ENCODE measurements around the gene SMIM24.

The SMIM24 gene

DNA sequence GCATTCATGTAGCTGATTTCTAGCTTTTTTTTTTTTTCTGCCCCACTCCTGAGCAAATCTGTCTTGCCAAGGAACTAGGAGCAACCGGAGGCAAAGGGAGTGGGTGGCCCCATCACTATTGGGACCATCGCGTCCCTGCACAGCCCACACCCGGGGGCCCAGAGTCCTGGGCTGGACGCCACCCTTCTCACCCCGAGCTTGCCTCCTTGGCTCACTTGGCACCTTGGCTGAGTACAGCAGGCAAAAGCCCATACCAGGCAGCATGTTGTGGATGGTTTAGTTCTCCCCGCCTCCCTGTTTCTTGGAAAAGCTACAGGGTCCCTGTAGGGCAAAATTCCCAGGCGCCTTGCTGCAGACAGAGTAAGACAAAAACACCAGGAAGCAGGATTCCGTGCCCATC is 13.7 kb downstream of the SMIM24 start:
- DNase-seq = no peak
- CTCF ChIA-PET = interaction anchor here (1.3 kb wide), 1 partner anchor 143 kb away, joined by 4 read pairs; no protein-coding TSS in a partner anchor
- 98% methylated on average over 7 of the region's 9 CpGs for WGBS (ENCODE audit: insufficient coverage)
- Histone ChIP-seq H3K9me3 (ENCODE audit: control extremely low read depth in 1 of 5, control insufficient read depth in 4 of 5, insufficient read depth in 2 of 5, low read depth in 1 of 5, low read length in 4 of 5) (peaks cover 0 to 10% (median 7%) of the 10 kb centered on the region in 5 experiments), H3K27me3 (replicated peaks in 2 of 5; ENCODE audit: control insufficient read depth in 4 of 5, insufficient read depth in 5 of 5, low read length in 4 of 5) (no peaks in the 10 kb centered on the region), H3K27ac (ENCODE audit: insufficient read depth in 1 of 2, low read depth in 1 of 2, low read length in 2 of 2, poor library complexity in 1 of 2, severe bottlenecking in 2 of 2) (no peak overlapping the region), H3K4me1 (ENCODE audit: control extremely low read depth in 1 of 4, control insufficient read depth in 4 of 4, insufficient read depth in 4 of 4, low read length in 3 of 4) (no peaks in the 10 kb centered on the region), H3K36me3 (ENCODE audit: control insufficient read depth in 4 of 4, insufficient read depth in 4 of 4, low read length in 3 of 4) (peaks cover 0 to 31% (median 11%) of the 10 kb centered on the region in 4 experiments), H3K4me3 (ENCODE audit: control insufficient read depth in 1 of 7, extremely low read depth in 1 of 7, insufficient read depth in 4 of 7, low read depth in 2 of 7, low read length in 6 of 7) (no peak overlapping the region)
- POLR2A ChIA-PET = no interaction called here

DNA sequence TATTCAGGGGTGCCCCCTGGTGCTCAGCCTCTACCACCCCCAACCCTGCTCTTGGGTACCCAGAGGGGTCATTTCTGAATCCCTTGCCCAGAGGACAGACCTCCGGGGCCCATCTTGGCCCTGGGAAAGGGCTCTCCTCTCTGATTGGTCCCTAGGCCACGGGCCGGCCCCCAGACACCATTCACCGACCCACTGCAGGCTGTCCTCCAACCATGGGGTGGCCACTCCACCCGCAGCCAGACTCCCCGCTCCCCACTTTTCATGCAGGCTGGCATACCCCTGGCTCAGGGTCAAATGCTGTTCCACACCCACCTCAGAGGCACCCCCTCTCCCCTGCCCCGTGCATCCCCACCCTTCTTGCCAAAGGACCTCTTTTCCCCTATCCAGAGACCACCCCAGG is 14.8 kb downstream of the SMIM24 start:
- Histone ChIP-seq H3K4me1 (ENCODE audit: control extremely low read depth in 1 of 4, control insufficient read depth in 4 of 4, insufficient read depth in 4 of 4, low read length in 3 of 4) (no peaks in the 10 kb centered on the region), H3K36me3 (ENCODE audit: control insufficient read depth in 4 of 4, insufficient read depth in 4 of 4, low read length in 3 of 4) (peaks cover 0 to 31% (median 11%) of the 10 kb centered on the region in 4 experiments), H3K4me3 (ENCODE audit: control insufficient read depth in 1 of 7, extremely low read depth in 1 of 7, insufficient read depth in 4 of 7, low read depth in 2 of 7, low read length in 6 of 7) (no peak overlapping the region), H3K9me3 (ENCODE audit: control extremely low read depth in 1 of 5, control insufficient read depth in 4 of 5, insufficient read depth in 2 of 5, low read depth in 1 of 5, low read length in 4 of 5) (peaks cover 0 to 10% (median 7%) of the 10 kb centered on the region in 5 experiments), H3K27me3 (replicated peaks in 2 of 5; ENCODE audit: control insufficient read depth in 4 of 5, insufficient read depth in 5 of 5, low read length in 4 of 5) (no peaks in the 10 kb centered on the region), H3K27ac (ENCODE audit: insufficient read depth in 1 of 2, low read depth in 1 of 2, low read length in 2 of 2, poor library complexity in 1 of 2, severe bottlenecking in 2 of 2) (no peak overlapping the region)
- CTCF ChIA-PET = interaction anchor here (1.9 kb wide), 1 partner anchor 7 kb away, joined by 8 read pairs; no protein-coding TSS in a partner anchor
- DNase-seq = no peak
- 97% methylated on average over 7 of the region's 7 CpGs for WGBS (ENCODE audit: insufficient coverage)
- POLR2A ChIA-PET = no interaction called here

DNA sequence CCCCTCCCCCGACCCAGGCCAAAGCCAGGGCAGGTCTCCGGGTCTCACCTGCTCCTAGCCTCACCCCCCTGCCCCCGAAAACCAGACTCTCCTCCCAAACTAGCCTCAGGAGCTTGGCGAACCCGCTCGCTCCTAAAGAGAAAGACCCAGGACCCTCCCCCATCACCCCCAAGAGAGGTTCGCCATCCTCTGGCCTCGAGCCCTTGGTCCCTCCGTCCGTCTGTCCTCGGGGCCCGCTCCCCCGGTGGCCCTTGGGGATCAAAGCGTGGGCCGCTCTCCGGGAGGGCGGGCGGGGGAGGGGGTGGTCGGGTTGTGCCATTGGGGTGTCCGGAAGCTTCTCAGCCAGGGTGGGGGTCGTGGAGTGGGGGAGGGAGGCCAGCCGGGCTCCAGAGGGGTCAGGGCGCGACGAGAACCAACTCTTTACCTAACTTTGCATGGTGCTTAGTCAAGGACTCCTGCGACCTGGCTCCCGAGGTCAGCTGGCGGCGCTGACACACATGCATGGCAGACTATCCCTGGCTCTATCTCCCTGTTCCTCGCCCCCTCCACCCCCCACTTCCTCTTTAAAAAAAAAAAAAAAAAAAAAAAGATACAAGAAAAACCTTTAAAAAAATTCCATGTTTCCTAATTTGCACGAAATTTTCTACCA is 15.6 kb downstream of the SMIM24 start:
- peaks cover 0 to under 1% (median under 1%) of the 10 kb centered on the region in 4 experiments for H3K4me1 ChIP-seq (ENCODE audit: control extremely low read depth in 1 of 4, control insufficient read depth in 4 of 4, insufficient read depth in 4 of 4, low read length in 3 of 4)
- H3K9me3 ChIP-seq (ENCODE audit: control extremely low read depth in 1 of 5, control insufficient read depth in 4 of 5, insufficient read depth in 2 of 5, low read depth in 1 of 5, low read length in 4 of 5) = peaks cover 0 to 10% (median 7%) of the 10 kb centered on the region in 5 experiments
- 88% methylated on average over 6 of the region's 31 CpGs for WGBS (ENCODE audit: insufficient coverage)
- ChIA-PET POLR2A (no interaction called here), CTCF (interaction anchor here (1.0 to 1.9 kb wide), 2 partner anchors 8 to 20 kb away, joined by 3 to 8 read pairs; no protein-coding TSS in a partner anchor)
- H3K4me3 ChIP-seq (ENCODE audit: control insufficient read depth in 1 of 7, extremely low read depth in 1 of 7, insufficient read depth in 4 of 7, low read depth in 2 of 7, low read length in 6 of 7) = no peak overlapping the region
- no peak overlapping the region for H3K27ac ChIP-seq (ENCODE audit: insufficient read depth in 1 of 2, low read depth in 1 of 2, low read length in 2 of 2, poor library complexity in 1 of 2, severe bottlenecking in 2 of 2)
- peaks cover 0 to 33% (median 12%) of the 10 kb centered on the region in 4 experiments for H3K36me3 ChIP-seq (ENCODE audit: control insufficient read depth in 4 of 4, insufficient read depth in 4 of 4, low read length in 3 of 4)
- H3K27me3 ChIP-seq (replicated peaks in 2 of 5; ENCODE audit: control insufficient read depth in 4 of 5, insufficient read depth in 5 of 5, low read length in 4 of 5) = no peaks in the 10 kb centered on the region
- DNase-seq = no peak

DNA sequence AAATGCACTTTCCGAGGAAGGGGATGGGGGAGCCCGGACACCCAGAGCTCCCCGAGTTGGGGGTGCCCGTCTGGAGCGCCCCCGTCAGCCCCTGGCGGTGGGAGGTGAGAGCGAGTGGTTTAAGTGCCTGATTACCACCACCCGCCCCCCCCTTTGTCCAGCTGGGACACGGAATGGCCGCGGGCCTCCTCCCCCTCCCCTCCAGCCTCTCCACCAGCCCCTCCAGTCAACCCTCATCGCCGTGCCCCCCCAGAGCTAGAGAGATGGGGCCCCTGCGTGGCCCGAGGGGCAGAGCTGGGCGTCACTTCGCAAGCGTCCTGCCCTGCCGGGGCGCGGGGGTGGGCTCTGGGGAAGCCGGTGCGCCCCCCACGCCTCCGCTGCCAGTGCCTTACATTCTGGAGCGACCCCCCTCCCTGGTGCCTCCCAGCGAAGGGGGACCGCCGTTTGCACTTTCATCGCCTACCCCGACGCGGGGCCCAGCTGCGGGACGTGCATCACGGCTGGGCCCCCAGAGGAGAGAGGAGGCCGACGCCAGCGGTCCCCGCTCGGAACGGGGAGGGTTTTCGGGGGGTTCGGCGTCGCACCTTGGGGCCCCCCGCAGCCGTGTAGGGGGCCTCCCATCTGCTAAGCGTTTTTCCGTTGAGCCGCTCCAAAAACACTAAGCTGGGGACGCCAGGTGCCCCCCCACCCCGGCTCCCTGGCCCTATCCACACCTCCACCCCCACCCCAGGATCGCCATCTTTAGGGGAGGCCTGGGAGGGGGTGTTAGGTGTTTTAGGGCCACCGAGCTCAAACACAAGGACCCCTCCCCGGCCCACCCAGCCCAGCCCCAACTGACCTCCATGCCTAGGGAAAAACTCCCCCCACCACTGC is 16.4 kb downstream of the SMIM24 start:
- no peak overlapping the region for H3K4me3 ChIP-seq (ENCODE audit: control insufficient read depth in 1 of 7, extremely low read depth in 1 of 7, insufficient read depth in 4 of 7, low read depth in 2 of 7, low read length in 6 of 7)
- ChIA-PET POLR2A (no interaction called here), CTCF (interaction anchor here (1.0 to 1.9 kb wide), 2 partner anchors 9 to 21 kb away, joined by 3 to 8 read pairs; no protein-coding TSS in a partner anchor)

DNA sequence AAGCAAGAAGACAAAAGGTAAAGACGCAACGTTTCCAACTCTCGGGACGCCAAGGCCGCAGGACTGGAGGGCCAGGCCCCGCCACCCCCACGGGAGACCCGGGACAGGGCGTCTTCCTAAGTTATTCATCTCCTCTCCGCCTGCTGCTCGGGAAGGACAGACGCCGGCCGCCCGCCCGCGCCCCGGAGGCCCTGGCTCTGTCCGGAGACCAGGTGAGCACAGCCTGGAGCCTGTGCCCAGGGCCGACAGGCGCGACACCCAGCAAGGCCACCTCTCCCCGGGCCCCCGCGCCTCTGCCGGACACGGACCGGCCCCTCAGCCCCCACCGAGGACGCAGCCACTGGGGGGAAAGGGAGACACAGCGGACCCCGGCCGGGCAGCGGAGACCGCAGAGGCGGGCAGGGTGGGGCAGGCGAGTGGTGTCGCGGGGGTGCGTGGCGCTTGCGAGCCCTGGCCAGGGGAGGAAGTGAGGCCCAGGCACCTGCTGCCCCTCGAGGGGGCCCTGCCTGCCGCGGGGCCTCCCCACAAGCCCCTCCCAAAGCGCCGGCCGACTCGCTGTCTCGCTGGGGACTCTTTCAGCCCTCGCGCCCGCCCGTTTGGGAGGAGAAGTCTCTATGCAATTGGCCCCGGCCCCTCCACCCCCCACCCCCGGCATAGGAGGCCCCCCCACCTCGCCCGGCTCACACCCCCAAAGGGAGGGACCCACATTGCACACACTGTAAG is 17.2 kb downstream of the SMIM24 start:
- CTCF ChIA-PET = interaction anchor here (1.9 kb wide), 1 partner anchor 10 kb away, joined by 8 read pairs; no protein-coding TSS in a partner anchor
- POLR2A ChIA-PET = no interaction called here
- H3K36me3 ChIP-seq (ENCODE audit: control insufficient read depth in 4 of 4, insufficient read depth in 4 of 4, low read length in 3 of 4) = peaks cover 0 to 33% (median 19%) of the 10 kb centered on the region in 4 experiments
- H3K27ac ChIP-seq (ENCODE audit: insufficient read depth in 1 of 2, low read depth in 1 of 2, low read length in 2 of 2, poor library complexity in 1 of 2, severe bottlenecking in 2 of 2) = no peak overlapping the region
- 93% methylated on average over 36 of the region's 58 CpGs for WGBS (ENCODE audit: insufficient coverage)
- no peak overlapping the region for H3K4me3 ChIP-seq (ENCODE audit: control insufficient read depth in 1 of 7, extremely low read depth in 1 of 7, insufficient read depth in 4 of 7, low read depth in 2 of 7, low read length in 6 of 7)
- no peaks in the 10 kb centered on the region for H3K27me3 ChIP-seq (replicated peaks in 2 of 5; ENCODE audit: control insufficient read depth in 4 of 5, insufficient read depth in 5 of 5, low read length in 4 of 5)
- H3K9me3 ChIP-seq (ENCODE audit: control extremely low read depth in 1 of 5, control insufficient read depth in 4 of 5, insufficient read depth in 2 of 5, low read depth in 1 of 5, low read length in 4 of 5) = peaks cover 0 to 10% (median 7%) of the 10 kb centered on the region in 5 experiments
- peaks cover 0 to 11% (median 6%) of the 10 kb centered on the region in 4 experiments for H3K4me1 ChIP-seq (ENCODE audit: control extremely low read depth in 1 of 4, control insufficient read depth in 4 of 4, insufficient read depth in 4 of 4, low read length in 3 of 4)
- DNase-seq = no peak

More for the DNA sequence above, 16.4 kb downstream of the SMIM24 start:
- peaks cover 0 to 10% (median 7%) of the 10 kb centered on the region in 5 experiments for H3K9me3 ChIP-seq (ENCODE audit: control extremely low read depth in 1 of 5, control insufficient read depth in 4 of 5, insufficient read depth in 2 of 5, low read depth in 1 of 5, low read length in 4 of 5)
- peaks cover 0 to 9% (median 4%) of the 10 kb centered on the region in 4 experiments for H3K4me1 ChIP-seq (ENCODE audit: control extremely low read depth in 1 of 4, control insufficient read depth in 4 of 4, insufficient read depth in 4 of 4, low read length in 3 of 4)
- no peak for DNase-seq
- H3K27me3 ChIP-seq (replicated peaks in 2 of 5; ENCODE audit: control insufficient read depth in 4 of 5, insufficient read depth in 5 of 5, low read length in 4 of 5) = no peaks in the 10 kb centered on the region
- H3K36me3 ChIP-seq (ENCODE audit: control insufficient read depth in 4 of 4, insufficient read depth in 4 of 4, low read length in 3 of 4) = peaks cover 0 to 33% (median 15%) of the 10 kb centered on the region in 4 experiments
- 93% methylated on average over 38 of the region's 57 CpGs for WGBS (ENCODE audit: insufficient coverage)
- no peak overlapping the region for H3K27ac ChIP-seq (ENCODE audit: insufficient read depth in 1 of 2, low read depth in 1 of 2, low read length in 2 of 2, poor library complexity in 1 of 2, severe bottlenecking in 2 of 2)

DNA sequence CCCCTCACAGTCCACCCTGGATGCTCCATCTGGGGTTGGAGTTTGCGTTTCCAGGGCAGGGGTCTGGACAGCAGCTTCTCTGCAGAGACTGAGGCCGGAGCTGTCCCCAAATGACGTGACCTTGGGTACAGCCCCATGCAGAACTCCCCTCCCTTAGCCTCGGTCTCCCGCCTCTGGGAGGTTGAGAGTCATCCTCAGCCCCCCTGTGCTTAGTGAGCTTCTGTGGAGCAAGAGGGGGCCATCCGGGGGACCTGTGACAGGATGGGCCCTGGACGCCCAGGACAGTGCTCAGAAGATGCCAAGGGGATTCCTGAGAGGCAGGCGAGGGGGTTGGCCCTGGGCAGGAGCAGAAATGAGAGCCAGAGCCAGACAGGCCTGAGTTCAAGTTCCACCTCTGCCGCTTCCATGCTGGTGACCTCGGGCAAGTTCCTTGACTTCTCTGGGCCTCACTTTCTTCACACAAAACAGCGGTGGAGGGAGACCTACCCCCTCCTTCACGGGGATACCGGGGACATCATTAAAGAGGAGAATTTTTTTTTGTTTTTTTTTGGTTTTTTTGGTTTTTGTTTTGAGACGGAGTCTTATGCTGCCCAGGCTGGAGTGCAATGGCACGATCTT is 20.3 kb downstream of the SMIM24 start:
- POLR2A ChIA-PET = no interaction called here
- Histone ChIP-seq H3K27me3 (replicated peaks in 2 of 5; ENCODE audit: control insufficient read depth in 4 of 5, insufficient read depth in 5 of 5, low read length in 4 of 5) (no peaks in the 10 kb centered on the region), H3K4me1 (ENCODE audit: control extremely low read depth in 1 of 4, control insufficient read depth in 4 of 4, insufficient read depth in 4 of 4, low read length in 3 of 4) (peaks cover 0 to 11% (median 6%) of the 10 kb centered on the region in 4 experiments), H3K27ac (ENCODE audit: insufficient read depth in 1 of 2, low read depth in 1 of 2, low read length in 2 of 2, poor library complexity in 1 of 2, severe bottlenecking in 2 of 2) (no peak overlapping the region), H3K4me3 (ENCODE audit: control insufficient read depth in 1 of 7, extremely low read depth in 1 of 7, insufficient read depth in 4 of 7, low read depth in 2 of 7, low read length in 6 of 7) (no peak overlapping the region), H3K36me3 (ENCODE audit: control insufficient read depth in 4 of 4, insufficient read depth in 4 of 4, low read length in 3 of 4) (peaks cover 2 to 56% (median 23%) of the 10 kb centered on the region in 4 experiments), H3K9me3 (ENCODE audit: control extremely low read depth in 1 of 5, control insufficient read depth in 4 of 5, insufficient read depth in 2 of 5, low read depth in 1 of 5, low read length in 4 of 5) (no peaks in the 10 kb centered on the region)
- DNase-seq = no peak
- WGBS (ENCODE audit: insufficient coverage) = 97% methylated on average over 9 of the region's 15 CpGs
- CTCF ChIA-PET = interaction anchor here (1.5 to 2.7 kb wide), 4 partner anchors 10 to 132 kb away, joined by 3 to 9 read pairs (median 5); no protein-coding TSS in a partner anchor

Data from common myeloid progenitor, CD34-positive (primary cell).